B cell (primary cell): ENCODE measurements around the gene SCMH1.

Source experiments
- EZH2 ChIP-seq: IDR thresholded peaks from 2 replicates; pipeline ENCODE4 v1.6.1; 2012; ENCODE audit warnings: borderline replicate concordance, low read depth, mild to moderate bottlenecking, moderate library complexity, low read length; ENCODE audit not compliant: insufficient read depth, poor library complexity, severe bottlenecking
- TF ChIP-seq, protein P1 (sequence below): fragments of 200-600 bp; IDR thresholded peaks from one replicate; pipeline ENCODE4 v1.8.0; 2022; ENCODE audit warnings: antibody characterized with exemption, mild to moderate bottlenecking

DNA sequence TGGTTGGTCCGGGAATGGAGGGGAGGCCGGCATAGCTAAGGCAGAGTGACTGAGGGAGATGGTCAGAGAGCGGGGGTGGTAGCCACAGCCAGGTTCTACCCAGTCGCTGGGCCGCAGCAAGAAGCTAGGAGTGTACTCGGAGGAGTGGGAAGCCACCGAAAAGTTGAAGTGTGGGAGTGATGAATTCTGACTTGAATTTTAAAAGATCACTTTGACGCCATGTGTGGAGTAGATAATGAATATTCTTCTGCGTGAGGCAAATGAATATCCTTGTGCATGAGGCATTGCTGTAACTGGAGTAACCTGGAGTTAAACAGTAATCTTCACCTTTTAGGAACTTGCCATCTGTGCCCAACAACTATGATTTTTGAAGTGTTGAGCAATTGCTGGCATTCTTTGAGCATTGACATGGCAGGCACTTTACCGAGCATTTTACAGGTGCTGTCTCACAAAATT, 255.8 kb downstream of the SCMH1 start:
- TF ChIP-seq, protein P1, sequence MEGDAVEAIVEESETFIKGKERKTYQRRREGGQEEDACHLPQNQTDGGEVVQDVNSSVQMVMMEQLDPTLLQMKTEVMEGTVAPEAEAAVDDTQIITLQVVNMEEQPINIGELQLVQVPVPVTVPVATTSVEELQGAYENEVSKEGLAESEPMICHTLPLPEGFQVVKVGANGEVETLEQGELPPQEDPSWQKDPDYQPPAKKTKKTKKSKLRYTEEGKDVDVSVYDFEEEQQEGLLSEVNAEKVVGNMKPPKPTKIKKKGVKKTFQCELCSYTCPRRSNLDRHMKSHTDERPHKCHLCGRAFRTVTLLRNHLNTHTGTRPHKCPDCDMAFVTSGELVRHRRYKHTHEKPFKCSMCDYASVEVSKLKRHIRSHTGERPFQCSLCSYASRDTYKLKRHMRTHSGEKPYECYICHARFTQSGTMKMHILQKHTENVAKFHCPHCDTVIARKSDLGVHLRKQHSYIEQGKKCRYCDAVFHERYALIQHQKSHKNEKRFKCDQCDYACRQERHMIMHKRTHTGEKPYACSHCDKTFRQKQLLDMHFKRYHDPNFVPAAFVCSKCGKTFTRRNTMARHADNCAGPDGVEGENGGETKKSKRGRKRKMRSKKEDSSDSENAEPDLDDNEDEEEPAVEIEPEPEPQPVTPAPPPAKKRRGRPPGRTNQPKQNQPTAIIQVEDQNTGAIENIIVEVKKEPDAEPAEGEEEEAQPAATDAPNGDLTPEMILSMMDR: no peak
- TF ChIP-seq EZH2: no peak
